Hepatocyte (in vitro differentiated cells): Measurements from ENCODE around the gene TMEFF2. TPM values are rescaled to one million over a fixed set of nuclear protein-coding genes. Genes with fewer than 3 reads are reported as not detected.

Experiments used
- DNase-seq: peaks from one replicate; pipeline ENCODE4 v3.0.0-alpha.2; 2016; ENCODE audit warnings: low spot score
- H2AFZ ChIP-seq: fragments of 200-600 bp; sonication (generic); 2 replicates; pipeline ENCODE4 v1.6.0; 2016; ENCODE audit warnings: antibody characterized with exemption, mild to moderate bottlenecking
- H3K27ac ChIP-seq: fragments of 200-600 bp; sonication (generic); 2 replicates; pipeline ENCODE4 v1.5.1; 2016; ENCODE audit warnings: mild to moderate bottlenecking
- H3K27me3 ChIP-seq: fragments of 200-600 bp; sonication (generic); 2 replicates; pipeline ENCODE4 v1.6.1; 2016
- H3K36me3 ChIP-seq: fragments of 200-600 bp; sonication (generic); replicated peaks from 2 replicates; pipeline ENCODE4 v1.5.1; 2016; ENCODE audit warnings: low read depth; ENCODE audit not compliant: insufficient read depth
- H3K4me1 ChIP-seq: fragments of 200-600 bp; sonication (generic); 2 replicates; pipeline ENCODE4 v1.5.1; 2016; ENCODE audit warnings: mild to moderate bottlenecking, moderate library complexity; ENCODE audit not compliant: insufficient read depth
- H3K4me2 ChIP-seq: fragments of 200-600 bp; sonication (generic); 2 replicates; pipeline ENCODE4 v1.6.0; 2016
- H3K4me3 ChIP-seq: fragments of 200-600 bp; sonication (generic); 2 replicates; pipeline ENCODE4 v1.5.1; 2016; ENCODE audit warnings: mild to moderate bottlenecking
- H3K79me2 ChIP-seq: fragments of 200-600 bp; sonication (generic); 2 replicates; pipeline ENCODE4 v1.6.0; 2017; ENCODE audit warnings: mild to moderate bottlenecking
- H3K9me2 ChIP-seq: fragments of 200-600 bp; sonication (generic); replicated peaks from 2 replicates; pipeline ENCODE4 v1.6.0; 2017; ENCODE audit warnings: mild to moderate bottlenecking; ENCODE audit not compliant: insufficient read depth
- H3K9me3 ChIP-seq: fragments of 200-600 bp; sonication (generic); 2 replicates; pipeline ENCODE4 v1.5.1; 2016; ENCODE audit warnings: low read depth, mild to moderate bottlenecking
- H4K20me1 ChIP-seq: fragments of 200-600 bp; sonication (generic); 2 replicates; pipeline ENCODE4 v1.6.0; 2016; ENCODE audit warnings: mild to moderate bottlenecking; ENCODE audit not compliant: insufficient read depth, poor library complexity, severe bottlenecking
- EZH2 ChIP-seq: fragments of 200-600 bp; sonication (generic); IDR thresholded peaks from 2 replicates; pipeline ENCODE4 v1.6.1; 2016; ENCODE audit warnings: antibody characterized with exemption, mild to moderate bottlenecking, borderline replicate concordance
- EZH2phosphoT487 ChIP-seq: fragments of 200-600 bp; sonication (generic); IDR thresholded peaks from one replicate; pipeline ENCODE4 v1.6.1; 2018; ENCODE audit warnings: antibody characterized with exemption, mild to moderate bottlenecking, low read depth, moderate library complexity; ENCODE audit not compliant: unreplicated experiment, severe bottlenecking
- WGBS: methylation state at CpG from one replicate; pipeline ENCODE4 v1.1.6; 2016; ENCODE audit warnings: low lambda C conversion rate; ENCODE audit errors: missing lambda C conversion rate; 5-methylcytosine and 5-hydroxymethylcytosine counted together
- polyA plus RNA-seq: library from polyadenylated mRNA; unstranded; fragments of >200 nt; fragmentation: Nextera tagmentation; extraction: Ambion mirVana; gene quantifications from 2 replicates; pipeline ENCODE4 v1.2.1, GENCODE V29; 2016
- total RNA-seq: library from RNA; depleted of rRNA; stranded (reverse); fragments of >200 nt; gene quantifications from 2 replicates; pipeline ENCODE4 v1.2.3, GENCODE V29; 2014
- TF ChIP-seq, protein P1 (sequence below): fragments of 200-600 bp; sonication (generic); IDR thresholded peaks from 2 replicates; pipeline ENCODE4 v1.5.1; 2016; ENCODE audit warnings: antibody characterized with exemption, mild to moderate bottlenecking; ENCODE audit not compliant: poor library complexity

Gene TMEFF2
- total and polyA plus RNA-seq, 2 experiments from 2014 or later = 0.43 to 1.8 TPM

DNA sequence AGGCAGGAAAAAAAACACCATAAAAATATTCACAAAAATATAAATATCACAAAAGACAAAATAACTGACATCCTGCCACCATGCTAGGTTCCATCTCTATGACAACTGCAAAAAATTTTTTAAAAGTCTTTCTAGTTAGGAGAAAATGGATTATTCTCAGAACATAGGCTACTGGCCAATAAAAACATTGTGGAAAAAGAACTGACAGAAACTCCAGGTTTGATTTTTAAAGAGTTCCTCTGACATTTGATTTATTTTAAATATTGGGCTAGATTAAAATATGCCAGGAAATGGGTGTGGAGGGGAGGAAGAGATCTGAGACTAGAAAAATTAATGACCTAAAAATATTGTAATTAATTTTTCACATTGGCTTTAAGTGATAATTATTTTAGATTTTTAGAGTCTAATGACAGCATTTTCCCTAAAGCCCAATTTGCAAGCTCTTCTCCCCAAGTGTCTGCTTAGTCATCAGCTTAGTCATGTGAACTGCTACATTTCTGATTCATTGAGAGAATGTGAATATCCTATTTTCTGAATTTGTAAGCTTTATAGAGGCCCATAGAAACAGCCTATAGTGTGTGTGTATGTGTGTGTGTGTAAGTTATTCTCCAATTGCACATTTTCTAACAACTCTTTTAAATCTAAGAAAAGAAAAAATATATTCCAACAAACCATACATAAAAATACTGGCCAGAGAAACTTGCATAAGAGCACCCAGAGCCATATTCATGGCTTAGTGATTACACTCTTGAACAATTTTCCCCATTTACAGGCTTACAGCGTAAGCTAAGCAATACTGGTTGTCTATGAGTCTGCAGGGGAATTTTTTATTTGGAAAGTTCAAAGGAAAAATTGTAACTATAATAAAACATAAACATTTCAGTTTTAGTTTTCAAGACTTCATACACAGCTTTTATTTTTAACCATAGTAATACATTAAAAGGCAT lies 48.4 kb downstream of the TMEFF2 start:
- no peak for DNase-seq
- TF ChIP-seq EZH2phosphoT487 = no peak
- TF ChIP-seq, protein P1, sequence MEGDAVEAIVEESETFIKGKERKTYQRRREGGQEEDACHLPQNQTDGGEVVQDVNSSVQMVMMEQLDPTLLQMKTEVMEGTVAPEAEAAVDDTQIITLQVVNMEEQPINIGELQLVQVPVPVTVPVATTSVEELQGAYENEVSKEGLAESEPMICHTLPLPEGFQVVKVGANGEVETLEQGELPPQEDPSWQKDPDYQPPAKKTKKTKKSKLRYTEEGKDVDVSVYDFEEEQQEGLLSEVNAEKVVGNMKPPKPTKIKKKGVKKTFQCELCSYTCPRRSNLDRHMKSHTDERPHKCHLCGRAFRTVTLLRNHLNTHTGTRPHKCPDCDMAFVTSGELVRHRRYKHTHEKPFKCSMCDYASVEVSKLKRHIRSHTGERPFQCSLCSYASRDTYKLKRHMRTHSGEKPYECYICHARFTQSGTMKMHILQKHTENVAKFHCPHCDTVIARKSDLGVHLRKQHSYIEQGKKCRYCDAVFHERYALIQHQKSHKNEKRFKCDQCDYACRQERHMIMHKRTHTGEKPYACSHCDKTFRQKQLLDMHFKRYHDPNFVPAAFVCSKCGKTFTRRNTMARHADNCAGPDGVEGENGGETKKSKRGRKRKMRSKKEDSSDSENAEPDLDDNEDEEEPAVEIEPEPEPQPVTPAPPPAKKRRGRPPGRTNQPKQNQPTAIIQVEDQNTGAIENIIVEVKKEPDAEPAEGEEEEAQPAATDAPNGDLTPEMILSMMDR = no peak
- TF ChIP-seq EZH2 = no peak
- Histone ChIP-seq H3K4me1 (peaks cover 8% of the 10 kb centered on the region), H3K4me3 (no peak overlapping the region), H2AFZ (no peak overlapping the region), H3K79me2 (no peaks in the 10 kb centered on the region), H3K9me2 (no peaks in the 10 kb centered on the region), H3K9me3 (no peaks in the 10 kb centered on the region), H3K4me2 (no peak overlapping the region), H3K27me3 (no peaks in the 10 kb centered on the region), H3K27ac (no peak overlapping the region), H3K36me3 (no peaks in the 10 kb centered on the region), H4K20me1 (no peaks in the 10 kb centered on the region)
- 81% methylated on average over 1 of the region's 1 CpG for WGBS

DNA sequence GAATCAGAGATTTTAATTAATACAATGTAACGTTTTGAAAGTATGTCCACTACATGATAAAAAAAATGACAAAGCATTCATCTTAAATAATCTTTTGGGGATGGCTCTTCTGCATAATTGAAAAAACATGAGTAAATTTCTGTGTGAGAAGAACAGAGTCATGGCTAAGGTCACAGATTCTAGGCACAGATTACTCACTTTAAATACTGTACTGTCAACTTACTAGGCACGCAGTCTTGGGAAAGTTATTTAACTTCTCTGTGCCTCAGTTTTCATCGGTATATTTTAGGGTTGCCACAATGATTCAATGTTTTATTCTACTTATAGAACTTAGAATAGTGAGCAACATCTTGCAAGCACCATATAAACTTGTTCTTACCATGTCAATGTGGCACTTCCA lies 49.2 kb downstream of the TMEFF2 start:
- Histone ChIP-seq H3K27me3 (no peaks in the 10 kb centered on the region), H3K4me1 (peaks cover 8% of the 10 kb centered on the region), H3K4me2 (no peak overlapping the region), H2AFZ (no peak overlapping the region), H3K9me2 (no peaks in the 10 kb centered on the region), H3K79me2 (no peaks in the 10 kb centered on the region), H3K9me3 (no peaks in the 10 kb centered on the region), H3K36me3 (no peaks in the 10 kb centered on the region), H4K20me1 (no peaks in the 10 kb centered on the region), H3K4me3 (no peak overlapping the region), H3K27ac (no peak overlapping the region)
- TF ChIP-seq EZH2phosphoT487 (no peak), EZH2 (no peak)
- TF ChIP-seq, protein P1 = no peak
- DNase-seq = no peak
- WGBS = 92% methylated on average over 3 of the region's 3 CpGs

DNA sequence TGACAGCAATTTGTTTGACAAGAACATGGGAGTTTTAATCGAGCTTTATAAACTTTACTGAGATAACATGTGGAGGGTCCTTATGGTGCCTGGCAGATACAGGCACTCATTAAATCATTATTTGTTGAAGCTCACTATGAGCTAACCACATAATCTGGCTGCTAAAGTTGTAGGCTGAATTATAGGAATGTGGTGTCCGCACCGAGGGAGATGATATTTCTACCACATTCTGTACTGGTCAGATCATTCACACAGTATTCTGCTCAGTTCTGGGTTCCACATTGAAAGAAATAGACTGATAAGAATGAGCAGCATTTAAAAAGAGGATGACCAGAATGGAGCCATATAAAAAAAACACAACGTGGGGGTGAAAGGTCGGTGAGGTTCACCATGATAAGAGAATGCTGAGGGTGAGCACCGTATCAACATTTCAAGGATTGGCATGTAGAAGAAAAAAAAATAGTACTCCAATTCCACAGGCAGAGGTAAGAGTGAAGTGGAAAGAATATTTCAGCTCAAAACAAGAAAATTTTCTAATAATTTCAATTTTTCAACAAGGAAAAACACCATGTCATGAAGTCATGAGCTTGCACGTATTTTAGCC lies 54.4 kb downstream of the TMEFF2 start:
- TF ChIP-seq EZH2 = no peak
- no peak for TF ChIP-seq EZH2phosphoT487
- TF ChIP-seq, protein P1 = no peak
- H3K4me3 ChIP-seq = no peak overlapping the region
- DNase-seq = no peak
- H3K4me1 ChIP-seq = no peaks in the 10 kb centered on the region
- 79% methylated on average over 7 of the region's 7 CpGs for WGBS
- H3K9me2 ChIP-seq = no peaks in the 10 kb centered on the region
- H3K27me3 ChIP-seq = no peaks in the 10 kb centered on the region
- H3K27ac ChIP-seq = no peak overlapping the region
- H2AFZ ChIP-seq = no peak overlapping the region
- no peak overlapping the region for H3K4me2 ChIP-seq
- H4K20me1 ChIP-seq = no peaks in the 10 kb centered on the region
- H3K9me3 ChIP-seq = no peaks in the 10 kb centered on the region
- H3K79me2 ChIP-seq = no peaks in the 10 kb centered on the region
- no peaks in the 10 kb centered on the region for H3K36me3 ChIP-seq
